CD4-positive, alpha-beta T cell treated with Interleukin-17A for 1 hour (primary cell): ENCODE data around the gene C7.

ENCODE experiments used
- DNase-seq: peaks from one replicate; pipeline ENCODE4 v3.0.0-alpha.2; 2020

C7 gene

DNA sequence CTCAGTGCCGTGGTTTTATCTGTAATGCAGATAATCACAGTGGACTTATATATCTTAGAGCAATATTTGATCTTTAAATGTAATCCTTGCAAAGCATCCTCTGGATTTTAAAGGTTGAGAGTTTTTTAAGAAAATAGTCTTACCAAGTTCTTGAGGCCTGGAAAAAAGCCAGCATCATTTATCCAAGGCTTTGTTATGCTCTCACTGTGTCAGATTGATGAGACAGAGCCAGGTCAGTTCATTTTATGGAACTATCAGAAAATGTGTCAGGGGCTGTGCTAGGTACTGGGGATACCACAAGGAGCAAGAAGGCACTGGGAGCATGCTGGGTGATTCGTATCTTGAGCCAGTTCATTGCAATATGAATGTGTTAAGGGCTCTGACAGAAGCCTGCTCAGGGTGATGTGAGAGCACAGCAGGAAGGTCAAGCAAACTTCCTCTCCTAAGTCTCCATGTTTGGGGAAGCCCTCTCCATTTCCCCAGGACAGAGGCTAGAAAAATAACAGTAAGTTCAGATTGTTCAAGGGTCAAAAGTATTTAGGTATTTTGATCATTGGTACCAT is 19.7 kb downstream of the C7 start:
- no peak for DNase-seq

DNA sequence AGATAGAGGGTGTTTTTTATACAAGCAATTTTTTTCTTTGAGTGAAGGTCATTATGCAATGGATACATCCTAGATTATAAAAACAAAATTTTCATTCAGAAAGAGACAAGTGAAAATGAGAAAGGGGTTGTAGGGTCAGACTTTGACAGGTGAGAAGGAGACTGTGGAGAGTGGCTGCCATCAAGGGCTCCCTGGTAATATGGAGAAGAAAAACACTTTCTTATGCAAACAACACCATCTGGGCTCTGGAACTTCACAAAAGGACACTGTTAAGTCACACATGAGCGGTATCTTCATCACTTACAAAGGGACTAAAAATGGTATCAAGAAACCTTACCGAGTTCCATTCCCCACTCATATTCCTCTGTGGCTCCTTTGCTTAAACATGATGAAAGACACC is 23.5 kb downstream of the C7 start:
- DNase-seq: no peak

DNA sequence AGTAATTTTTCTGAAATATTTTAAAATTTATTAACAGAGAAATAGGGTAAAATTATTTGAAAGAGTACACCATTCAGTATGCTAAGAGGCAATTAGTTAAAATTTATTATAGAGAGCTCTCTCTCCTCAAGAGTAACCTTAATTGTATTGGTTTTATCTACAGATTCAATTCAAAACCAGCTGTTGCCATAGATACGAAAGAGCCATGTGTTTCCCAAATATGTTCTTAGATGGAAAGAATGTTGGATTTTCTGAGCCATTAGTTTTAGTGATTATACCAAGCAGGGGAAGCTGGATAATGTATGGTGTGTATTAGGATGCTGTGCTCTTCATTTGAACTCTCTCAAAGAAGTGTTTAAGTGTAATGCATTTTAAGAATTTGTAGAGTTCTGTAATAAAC is 27.8 kb downstream of the C7 start:
- no peak for DNase-seq

DNA sequence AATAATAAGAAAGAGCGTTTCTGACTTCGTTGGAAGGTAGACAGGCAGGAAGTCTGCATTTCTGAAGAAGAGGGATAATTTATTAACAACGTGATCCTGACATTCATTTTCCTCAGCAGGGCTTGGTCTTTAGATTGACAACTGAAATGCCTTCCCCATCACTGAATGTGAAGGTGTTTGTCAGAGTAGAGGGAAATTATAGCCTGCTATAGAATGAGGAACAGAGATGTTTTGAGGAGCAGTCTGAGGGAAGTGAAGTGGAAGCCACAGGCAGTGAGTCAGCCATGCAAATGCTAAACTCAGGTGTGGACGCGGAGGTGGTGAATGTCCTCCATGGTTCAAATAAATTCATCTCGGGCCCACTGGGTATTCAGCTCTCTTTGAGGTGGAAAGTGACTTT is 30.5 kb downstream of the C7 start:
- DNase-seq: no peak

DNA sequence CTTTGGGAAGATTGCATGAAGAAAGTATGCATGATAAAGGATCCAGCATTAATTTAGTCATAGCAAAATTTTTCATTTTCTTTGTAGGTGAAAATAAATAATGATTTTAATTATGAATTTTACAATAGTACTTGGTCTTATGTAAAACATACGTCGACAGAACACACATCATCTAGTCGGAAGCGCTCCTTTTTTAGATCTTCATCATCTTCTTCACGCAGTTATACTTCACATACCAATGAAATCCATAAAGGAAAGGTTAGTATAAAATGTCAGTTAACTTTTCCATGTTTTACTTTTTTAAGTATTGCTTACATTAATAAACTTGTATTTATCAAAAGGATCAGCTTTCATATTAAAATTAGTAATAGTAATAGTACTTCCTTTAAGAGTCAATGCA is 35.8 kb downstream of the C7 start:
- DNase-seq: no peak

DNA sequence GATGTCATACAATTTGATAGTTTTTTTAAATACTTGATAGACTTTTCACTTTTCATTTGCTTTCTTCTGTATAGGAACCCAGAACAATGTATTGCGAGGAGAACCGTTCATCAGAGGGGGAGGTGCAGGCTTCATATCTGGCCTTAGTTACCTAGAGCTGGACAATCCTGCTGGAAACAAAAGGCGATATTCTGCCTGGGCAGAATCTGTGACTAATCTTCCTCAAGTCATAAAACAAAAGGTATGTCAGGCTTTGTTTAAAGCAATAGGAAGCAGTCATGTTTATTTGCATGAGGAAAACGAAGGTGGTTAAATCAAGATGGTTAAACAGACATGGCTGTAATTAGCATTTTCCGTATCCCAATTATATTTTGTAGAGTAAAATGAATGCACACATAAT is 46.0 kb downstream of the C7 start:
- no peak for DNase-seq

DNA sequence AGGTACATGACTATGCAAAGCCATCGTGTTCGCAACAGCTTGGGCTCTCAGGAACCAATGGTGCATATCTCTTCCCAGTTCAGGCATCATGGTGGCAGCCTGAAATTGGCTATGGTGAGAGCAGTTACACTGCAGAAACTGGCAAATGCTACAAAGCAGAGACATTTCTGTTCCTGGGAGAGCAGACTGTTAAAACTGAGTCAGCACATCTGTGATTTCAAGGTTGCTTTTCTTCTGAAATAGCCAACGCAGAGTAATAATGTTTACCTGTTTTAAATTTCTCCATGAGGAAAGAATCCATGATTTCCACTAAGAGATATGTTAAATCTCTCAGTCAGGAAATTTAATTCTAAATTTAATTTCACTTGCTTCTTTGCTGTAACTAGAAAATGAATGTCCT is 47.8 kb downstream of the C7 start:
- no peak for DNase-seq

DNA sequence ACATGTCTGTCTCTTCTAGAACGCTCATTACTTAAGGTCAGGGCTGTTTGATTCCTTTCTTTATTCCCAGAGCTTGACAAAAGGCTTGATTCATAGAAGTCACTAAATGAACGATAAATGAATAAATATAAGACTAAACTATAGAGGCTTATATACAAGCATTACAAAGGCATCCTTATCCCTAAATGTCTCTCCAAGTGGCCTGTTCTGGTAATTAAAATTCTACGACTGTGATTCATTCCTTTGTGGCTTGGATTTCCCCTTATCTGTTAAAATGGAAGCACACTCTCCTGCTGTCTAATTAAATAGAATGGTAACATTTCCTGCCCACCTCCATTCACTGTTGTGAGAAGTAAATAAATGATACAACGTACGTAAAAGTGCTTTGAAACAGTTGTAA is 49.5 kb downstream of the C7 start:
- no peak for DNase-seq

DNA sequence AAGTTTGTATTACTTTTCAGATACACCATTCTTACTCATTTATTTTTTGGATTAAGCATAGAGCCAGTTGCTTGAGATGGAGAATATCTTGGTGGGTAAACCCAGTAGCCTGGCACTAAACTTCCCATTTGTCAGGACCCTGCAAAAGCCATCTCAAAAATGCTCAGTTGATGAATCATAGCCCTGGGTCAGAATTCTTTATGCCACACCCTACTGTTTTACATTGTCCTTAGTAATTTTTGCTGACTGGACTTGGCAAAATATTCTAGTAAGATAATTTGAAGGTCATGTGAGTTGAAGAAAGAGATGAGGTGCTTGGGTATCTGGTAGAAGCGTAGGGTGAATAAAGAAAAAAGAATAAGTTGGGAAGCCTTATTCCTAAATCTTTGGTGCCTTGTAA is 50.7 kb downstream of the C7 start:
- no peak for DNase-seq

DNA sequence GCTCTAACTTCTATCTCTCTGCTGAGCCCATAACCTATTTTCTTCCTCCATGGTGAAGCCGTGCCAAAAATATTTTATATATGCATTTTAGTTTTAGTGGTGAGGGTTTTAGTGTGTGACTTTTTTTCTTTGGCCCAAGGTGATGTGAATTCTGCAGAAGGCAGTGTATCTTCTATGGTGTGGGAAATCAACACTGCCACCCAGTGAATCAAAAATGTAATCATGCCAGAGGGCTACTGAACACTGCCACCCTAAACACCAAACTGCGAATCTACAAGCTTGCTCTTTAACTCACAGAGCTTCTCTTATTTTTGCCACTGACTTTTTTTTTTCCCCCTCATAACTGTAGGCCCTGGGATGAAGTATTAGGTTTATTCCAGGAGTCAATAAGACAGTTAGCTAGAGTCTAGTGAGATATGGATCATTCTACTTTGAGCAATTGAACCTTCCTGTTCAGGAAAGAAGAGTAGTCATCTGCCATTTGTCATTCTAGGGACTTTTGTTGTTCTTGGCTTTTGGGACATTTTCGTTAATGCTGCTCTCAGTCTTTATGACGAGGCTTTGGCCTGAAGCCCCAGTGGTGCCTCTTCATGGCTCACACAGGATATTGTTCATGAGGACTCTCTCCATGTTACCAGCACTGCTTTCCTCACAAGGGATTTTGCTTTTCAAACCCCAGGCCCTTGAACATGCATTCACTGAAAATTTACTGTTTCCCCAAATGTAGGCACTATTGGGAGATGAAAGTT is 53.1 kb downstream of the C7 start:
- DNase-seq: no peak

DNA sequence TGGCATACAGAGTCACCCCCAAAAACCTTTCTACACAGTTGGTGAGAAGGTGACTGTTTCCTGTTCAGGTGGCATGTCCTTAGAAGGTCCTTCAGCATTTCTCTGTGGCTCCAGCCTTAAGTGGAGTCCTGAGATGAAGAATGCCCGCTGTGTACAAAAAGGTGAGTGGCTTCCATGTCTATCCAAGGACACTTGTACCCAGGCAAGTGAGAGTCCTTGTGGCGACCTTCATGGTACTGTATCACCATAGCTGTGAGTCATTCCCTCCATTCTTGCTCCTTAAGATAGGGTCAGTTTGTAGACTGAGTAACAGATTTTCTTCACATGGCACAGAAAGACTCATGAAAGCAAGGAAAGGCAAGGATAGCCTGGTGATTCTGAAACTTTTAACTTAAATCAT is 63.1 kb downstream of the C7 start:
- no peak for DNase-seq

DNA sequence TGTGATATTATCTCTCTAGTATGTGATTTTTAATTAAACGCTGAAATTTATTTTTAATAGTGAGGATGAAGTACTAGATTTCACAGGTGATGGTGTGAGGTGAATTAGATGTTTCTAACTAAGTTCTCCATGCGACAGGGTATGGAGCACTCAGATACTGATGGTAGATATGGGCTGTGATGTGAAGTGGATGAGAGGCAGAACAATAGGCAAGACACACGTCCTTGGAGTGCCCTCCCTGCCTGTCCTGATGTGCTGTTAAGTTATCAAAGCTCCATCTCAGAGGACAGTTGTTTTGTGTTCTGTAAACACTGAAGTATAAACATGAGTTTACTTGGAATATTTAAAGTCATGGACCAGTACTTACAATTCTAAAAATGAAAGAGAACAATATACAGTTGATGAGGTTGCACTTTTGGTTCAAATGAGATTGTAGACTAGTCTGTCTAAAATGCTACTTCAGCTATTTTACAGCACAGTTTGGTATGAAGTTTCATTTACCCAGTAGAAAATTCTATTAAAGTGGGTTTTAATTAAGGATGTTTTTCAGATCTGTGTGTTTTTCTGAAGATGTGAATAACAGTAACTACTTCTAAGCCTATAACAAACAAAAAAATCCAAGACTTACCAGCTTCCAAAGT is 64.2 kb downstream of the C7 start:
- no peak for DNase-seq

DNA sequence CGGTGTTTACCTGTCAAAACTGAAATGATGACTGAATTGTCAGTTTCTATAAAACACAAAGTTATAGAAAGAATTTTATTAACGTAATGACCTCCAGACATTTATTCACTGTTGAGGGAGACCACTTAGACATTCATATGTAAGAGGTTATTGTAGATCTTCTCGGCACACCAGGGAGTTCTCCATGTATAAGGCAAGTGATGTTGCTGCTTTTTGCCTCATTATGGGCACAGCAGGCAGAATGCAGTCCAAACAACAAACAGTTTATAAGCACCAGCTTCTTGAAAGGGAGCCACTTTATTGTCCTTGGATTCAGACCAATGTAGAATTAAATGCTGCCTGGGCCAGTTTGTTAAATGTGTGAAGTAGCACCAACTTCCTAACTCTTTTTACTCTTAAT is 66.7 kb downstream of the C7 start:
- no peak for DNase-seq

DNA sequence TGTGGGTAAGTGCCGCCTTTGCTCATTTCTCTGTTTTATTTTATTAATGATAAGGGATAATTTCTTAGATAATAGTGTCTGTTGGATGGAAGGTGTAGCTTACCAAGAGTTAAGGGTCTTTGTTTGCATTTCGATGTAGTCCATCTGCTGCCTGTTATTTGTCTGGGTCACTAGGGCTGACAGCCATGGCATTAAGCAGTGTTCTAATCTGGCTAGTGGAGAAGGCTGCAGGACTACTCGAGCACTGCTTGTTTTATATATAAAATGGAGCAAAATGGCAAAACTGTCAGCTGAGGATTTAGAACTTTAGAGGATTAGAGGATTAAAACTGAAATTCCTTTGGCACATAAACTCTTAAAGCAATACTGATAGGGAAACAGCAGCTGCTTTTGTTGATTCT is 67.5 kb downstream of the C7 start:
- DNase-seq: no peak

DNA sequence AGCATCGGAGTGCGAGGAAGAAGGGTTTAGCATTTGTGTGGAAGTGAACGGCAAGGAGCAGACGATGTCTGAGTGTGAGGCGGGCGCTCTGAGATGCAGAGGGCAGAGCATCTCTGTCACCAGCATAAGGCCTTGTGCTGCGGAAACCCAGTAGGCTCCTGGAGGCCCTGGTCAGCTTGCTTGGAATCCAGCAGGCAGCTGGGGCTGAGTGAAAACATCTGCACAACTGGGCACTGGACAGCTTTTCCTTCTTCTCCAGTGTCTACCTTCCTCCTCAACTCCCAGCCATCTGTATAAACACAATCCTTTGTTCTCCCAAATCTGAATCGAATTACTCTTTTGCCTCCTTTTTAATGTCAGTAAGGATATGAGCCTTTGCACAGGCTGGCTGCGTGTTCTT is 72.1 kb downstream of the C7 start:
- DNase-seq: no peak

DNA sequence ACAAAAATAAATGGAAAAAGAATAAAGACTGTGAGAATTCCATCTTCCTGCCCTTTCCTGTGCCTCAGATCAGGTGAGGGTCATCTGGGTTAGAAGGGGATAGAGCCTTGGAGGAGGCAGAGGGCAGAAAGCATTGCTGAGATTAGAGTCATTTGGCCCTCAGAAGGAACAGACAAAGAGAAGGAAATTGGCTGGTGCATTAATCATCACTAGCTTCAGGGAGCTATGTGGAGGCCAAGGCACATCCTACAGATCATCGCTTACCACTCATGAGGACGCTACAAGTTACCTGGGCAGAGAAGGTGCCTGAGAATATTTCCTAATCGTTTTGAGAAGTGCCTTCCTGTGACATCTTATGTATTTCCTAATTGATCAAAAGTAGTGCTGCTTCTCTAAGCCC is 74.5 kb downstream of the C7 start:
- DNase-seq: no peak

DNA sequence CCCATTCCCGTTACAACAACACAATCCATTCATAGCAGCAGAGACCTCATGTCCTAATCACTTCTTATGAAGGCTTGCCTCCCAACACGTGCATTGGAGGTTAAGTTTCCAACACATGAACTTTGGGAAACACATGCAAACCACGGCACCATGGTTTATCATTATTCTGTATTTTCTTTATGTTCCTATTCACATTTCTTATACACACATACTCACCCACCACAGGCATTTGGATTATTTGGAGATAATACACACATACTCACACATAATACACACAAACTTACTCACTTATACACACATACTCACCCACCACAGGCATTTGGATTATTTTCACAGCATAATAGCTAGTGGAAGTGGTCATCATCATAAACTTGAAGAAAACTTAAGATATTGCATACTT is 75.6 kb downstream of the C7 start:
- no peak for DNase-seq

DNA sequence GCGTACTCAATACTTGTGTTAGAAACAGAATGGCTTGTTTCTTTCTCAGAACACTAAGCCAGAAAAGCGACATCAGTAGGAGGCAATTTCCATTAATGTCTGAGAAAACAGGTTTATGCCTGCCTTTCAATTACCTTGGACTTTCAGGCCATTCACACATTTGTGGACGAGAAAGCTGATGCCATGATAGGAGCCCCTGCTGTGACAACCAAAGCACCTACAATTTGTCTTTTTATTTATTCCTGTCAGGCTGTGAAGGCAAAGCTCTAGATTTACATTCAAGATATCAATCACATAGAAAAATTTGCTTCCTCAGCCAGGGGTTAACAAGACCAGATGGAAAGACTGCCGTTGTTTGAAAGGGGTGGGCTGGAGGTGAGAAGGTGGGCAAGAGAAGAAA is 76.2 kb downstream of the C7 start:
- no peak for DNase-seq

DNA sequence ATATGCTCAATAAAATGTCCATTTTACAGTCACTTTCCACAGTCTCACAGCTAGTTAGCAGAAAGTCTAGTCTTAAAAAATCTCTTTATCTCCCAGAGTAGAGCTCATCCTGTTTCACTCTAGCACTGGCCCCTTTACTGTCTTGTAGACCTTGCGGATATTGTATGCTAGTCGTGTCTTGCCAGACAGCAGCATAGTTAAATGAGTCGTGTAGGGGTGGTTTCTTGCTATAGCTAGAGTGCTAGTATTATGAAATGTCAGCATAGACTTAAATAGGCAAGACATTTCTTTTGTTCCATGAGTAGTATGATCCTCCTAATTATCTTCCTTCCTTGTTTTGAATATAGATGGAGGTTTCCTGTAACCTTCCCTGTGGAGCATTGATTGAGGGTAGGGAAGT is 77.4 kb downstream of the C7 start:
- no peak for DNase-seq

DNA sequence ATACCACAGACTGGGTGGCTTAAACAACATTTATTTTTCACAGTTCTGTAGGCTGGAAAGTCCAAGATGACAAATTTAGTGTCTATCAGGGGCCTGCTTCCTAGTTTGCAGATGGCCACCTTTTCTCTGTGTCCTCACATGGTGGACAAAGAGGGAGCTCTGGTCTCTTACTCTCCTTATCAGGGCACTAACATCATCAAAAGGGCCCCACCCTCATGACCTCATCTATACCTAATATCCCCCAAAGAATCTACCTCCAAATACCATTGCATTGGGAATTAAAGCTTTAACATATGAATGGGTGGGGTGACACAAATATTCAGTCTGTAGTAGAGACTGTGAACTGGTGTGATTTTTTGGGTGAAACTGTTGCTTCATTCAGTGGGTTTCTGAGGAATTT is 78.1 kb downstream of the C7 start:
- DNase-seq: no peak

DNA sequence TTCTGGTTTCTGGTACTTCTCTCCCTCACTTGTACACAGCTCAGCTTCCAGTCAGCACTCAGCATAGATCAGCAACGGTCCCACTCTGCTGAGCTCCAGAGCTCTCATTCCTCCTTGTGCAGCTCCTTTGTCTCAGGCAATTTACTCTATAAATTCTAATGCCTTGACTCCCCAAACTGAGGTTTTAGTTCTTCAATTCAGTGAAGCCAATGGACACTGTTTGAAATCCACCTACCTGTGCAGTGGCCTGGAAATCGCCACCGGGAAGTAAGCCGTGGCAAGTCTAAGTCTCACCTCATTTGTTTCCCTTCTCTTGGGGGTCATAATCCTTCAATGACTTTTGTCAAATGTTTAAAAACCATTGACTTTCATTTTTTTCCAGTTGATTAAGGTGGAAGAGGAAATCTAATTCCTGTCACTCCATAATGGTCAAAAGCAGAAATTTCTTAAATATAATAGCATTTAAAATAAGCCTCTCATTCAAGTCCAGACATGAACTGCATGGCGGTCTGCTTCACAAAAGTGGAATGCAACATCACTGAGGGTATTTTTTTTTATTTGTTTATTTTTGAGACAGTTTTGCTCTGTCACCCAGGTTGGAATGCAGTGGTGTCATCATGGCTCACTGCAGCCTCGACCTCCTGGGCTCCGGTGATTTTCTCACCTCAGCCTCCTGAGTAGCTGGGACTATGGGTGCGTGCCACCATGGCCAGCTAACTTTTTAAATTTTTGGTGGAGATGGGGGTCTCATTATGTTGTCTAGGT is 79.6 kb downstream of the C7 start:
- DNase-seq: no peak

DNA sequence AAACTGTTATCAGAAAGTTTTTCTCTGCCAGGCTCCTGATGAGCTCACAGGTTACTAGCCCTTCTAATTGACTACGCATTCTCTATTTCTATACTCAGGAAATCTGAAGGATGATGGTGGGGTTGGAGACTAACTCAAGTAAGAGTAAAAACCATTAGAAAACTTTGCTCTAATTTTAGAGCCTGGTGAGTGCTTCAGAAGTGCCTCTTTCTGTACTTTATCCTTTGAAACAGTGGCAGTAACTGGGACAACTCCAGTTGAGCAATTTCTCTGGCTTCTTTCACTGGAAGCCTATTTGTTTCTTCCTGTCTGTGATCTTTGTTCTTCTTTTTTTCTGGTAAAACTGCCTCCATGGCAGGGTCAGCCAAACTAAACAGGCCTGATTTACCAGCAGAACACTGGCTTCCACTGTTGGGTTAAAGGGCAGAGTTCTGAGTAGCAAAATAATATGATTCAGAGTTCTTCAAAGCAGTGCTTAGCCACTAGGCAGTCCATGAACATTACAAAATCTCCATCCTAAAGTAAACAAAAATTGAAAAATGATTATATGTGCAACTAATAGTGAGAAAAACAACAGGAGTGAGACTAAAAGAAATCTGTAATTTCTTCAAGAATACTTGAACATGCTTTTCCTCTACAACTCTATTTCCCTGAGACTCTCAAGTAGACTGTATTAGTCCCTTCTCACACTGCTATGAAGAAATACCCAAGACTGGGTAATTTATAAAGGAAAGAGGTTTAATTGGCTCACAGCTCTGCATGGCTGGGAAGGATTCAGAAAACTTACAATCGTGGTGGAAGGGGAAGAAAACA is 82.1 kb downstream of the C7 start:
- DNase-seq: no peak

DNA sequence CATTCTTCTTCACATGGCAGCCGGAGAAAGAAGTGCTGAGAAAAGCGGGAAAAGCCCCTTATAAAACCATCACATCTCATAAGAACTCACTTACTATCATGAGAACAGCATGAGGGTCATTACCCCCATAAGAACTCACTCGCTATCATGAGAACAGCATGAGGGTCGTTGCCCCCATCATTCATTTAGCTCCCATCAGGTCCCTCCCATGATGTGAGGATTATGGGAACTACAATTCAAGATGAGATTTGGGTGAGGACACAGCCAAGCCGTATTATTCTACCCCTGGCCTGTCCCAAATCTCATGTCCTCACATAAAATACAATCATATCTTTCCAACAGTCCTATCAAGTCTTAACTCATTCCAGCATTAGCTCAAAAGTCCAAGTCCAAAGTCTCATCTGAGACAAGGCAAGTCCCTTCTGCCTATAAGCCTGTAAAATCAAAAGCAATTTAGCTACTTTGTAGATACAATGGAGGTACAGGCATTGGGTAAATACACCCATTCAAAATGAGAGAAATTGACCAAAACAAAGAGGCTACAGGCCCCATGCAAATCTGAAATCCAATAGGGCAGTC is 82.8 kb downstream of the C7 start:
- no peak for DNase-seq
